NCI-H774 (cell line): ENCODE data around the gene LRRC3C.

ENCODE experiments used
- DNase-seq: peaks from one replicate; lab custom pipeline; 2025; lab: John Stamatoyannopoulos, UW

Gene LRRC3C

GRCh38 chr17:39980351-39981206, 53.0 kb downstream of the LRRC3C start, which contains the start of gene PSMD3:
PSMD3 (plus strand) TSS chr17:39980807; CDS start chr17:39980971, 164 bp downstream.
- peak; percentile 99 for DNase-seq

- no peak for DNase-seq
Measured at GRCh38 chr17:39981207-39981741, 53.7 kb downstream of the LRRC3C start.

- DNase-seq, result no peak
Measured at GRCh38 chr17:39981766-39982375, 54.3 kb downstream of the LRRC3C start.

- DNase-seq, result no peak
Measured at GRCh38 chr17:39988206-39988810, 60.8 kb downstream of the LRRC3C start.

GRCh38 chr17:39994448-39994847, 66.9 kb downstream of the LRRC3C start:
- DNase-seq, result no peak
